GM21619 (cell line): ENCODE measurements around the gene ASB8.

Experiments
- ATAC-seq: cut with Tn5 transposase; IDR thresholded peaks from one replicate; pipeline ENCODE4 v1.9.1; 2021; ENCODE audit not compliant: unreplicated experiment

ASB8 gene

GRCh38 chr12:48106681-48107613 is 50.4 kb downstream of the ASB8 start:
- ATAC-seq = no peak

DNA sequence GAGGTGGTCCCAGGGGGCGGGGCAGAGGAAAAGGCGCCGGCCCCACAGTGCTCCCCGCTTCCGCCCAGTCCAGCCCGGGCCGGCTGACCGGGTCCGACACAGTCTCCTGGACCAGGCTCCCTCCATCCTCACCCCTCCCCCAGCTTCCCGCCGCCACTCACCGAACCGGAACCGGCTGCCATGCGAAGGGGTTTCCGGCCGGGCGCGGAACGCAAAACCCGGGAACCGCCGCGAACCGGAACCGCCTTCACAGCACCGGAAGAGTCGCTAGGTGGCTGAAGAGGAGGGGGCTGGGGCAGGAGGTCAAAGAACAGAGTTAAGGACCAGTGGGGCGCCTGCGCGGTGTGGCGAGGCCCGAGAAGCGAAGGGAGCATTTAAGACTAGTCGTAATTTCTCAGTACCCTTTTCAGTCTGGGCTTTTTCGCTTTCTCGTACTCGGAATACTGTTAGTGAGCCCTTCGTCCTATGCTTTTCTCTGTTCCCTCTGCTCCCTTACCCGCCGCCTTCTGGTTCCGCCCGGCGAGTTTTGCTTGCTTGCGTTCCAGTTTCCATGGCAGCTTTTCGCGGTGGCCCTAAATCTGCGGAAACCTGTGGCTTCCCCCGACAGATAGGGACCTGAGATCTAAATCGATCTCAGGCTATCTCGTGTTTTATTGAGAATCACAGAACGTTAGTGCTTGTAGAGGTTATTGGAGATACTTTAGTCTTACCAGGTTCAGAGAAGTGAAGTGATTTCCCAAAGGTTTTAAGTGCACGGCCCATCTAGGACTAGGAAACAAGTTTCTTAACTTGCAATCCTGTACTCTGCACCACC is 51.2 kb downstream of the ASB8 start, which contains the start of gene SENP1:
Gene SENP1, minus strand, starts transcription at position 213 of the 814 bp plus-strand sequence. CDS start 4,607 bp downstream, outside the sequence.
- ATAC-seq = peak; percentile 67

- ATAC-seq = peak; percentile 24
Observed at GRCh38 chr12:48105321-48105866, 51.9 kb downstream of the ASB8 start.

GRCh38 chr12:48104531-48104930 is 52.8 kb downstream of the ASB8 start:
- ATAC-seq = no peak
